CD14-positive monocyte (primary cell): ENCODE measurements around the gene TRAIP. TPM values are rescaled to one million over a fixed set of nuclear protein-coding genes. Genes with fewer than 3 reads are reported as not detected.

Experiments
- DNase-seq, 3 donors: peaks; one replicate each; pipeline ENCODE4 v3.0.0-alpha.2; 2011 to 2022
- H2AFZ ChIP-seq: 2 replicates; pipeline ENCODE4 v1.6.0; 2012; ENCODE audit warnings: mild to moderate bottlenecking, low read depth, low read length, inconsistent platforms; ENCODE audit not compliant: insufficient read depth, poor library complexity, severe bottlenecking
- H3K27ac ChIP-seq, 2 donors: 1 replicate in 1 of 2; 2 replicates in 1 of 2; pipeline ENCODE4 v1.5.1; 2012 to 2013; ENCODE audit warnings: low read length in 2 of 2, control low read depth in 1 of 2, inconsistent platforms in 1 of 2, low read depth in 1 of 2, mild to moderate bottlenecking in 1 of 2
- H3K27me3 ChIP-seq, 2 donors: one replicate each; pipeline versions ENCODE4 v1.6.0 to v1.6.1; 2011 to 2013; ENCODE audit warnings: low read length in 2 of 2; ENCODE audit not compliant: control insufficient read depth in 2 of 2, insufficient read depth in 2 of 2
- H3K36me3 ChIP-seq, 2 donors: replicated peaks in 1 of 2; 1 replicate in 1 of 2; 2 replicates in 1 of 2; pipeline versions ENCODE4 v1.5.1 to v1.6.1; 2012 to 2013; ENCODE audit warnings: low read length in 2 of 2, control low read depth in 1 of 2, inconsistent platforms in 1 of 2, mild to moderate bottlenecking in 1 of 2; ENCODE audit not compliant: insufficient read depth in 2 of 2, control insufficient read depth in 1 of 2
- H3K4me1 ChIP-seq, 2 donors: 1 replicate in 1 of 2; 2 replicates in 1 of 2; pipeline versions ENCODE4 v1.5.1 to v1.6.1; 2012 to 2013; ENCODE audit warnings: low read length in 2 of 2, control low read depth in 1 of 2, inconsistent platforms in 1 of 2, mild to moderate bottlenecking in 1 of 2, moderate library complexity in 1 of 2; ENCODE audit not compliant: insufficient read depth in 2 of 2, control insufficient read depth in 1 of 2
- H3K4me2 ChIP-seq: replicated peaks from 2 replicates; pipeline ENCODE3; 2012; ENCODE audit warnings: low read length, moderate library complexity, mild to moderate bottlenecking; ENCODE audit not compliant: poor library complexity, severe bottlenecking; ENCODE audit errors: extremely low read depth
- H3K4me3 ChIP-seq, 3 experiments: fragments of 200-600 bp in 1 of 3; sonication (generic) in 1 of 3; replicated peaks in 1 of 3; 1 replicate in 2 of 3; 2 replicates in 1 of 3; pipeline ENCODE4 v1.5.1; 2011 to 2013; ENCODE audit warnings: low read length in 3 of 3, mild to moderate bottlenecking in 3 of 3, control low read depth in 2 of 3, low read depth in 2 of 3, inconsistent platforms in 1 of 3, moderate library complexity in 1 of 3
- H3K79me2 ChIP-seq: 2 replicates; pipeline ENCODE4 v1.6.0; 2012; ENCODE audit warnings: mild to moderate bottlenecking, control low read depth, inconsistent platforms, low read length, moderate library complexity; ENCODE audit not compliant: insufficient read depth
- H3K9ac ChIP-seq: 2 replicates; pipeline ENCODE4 v1.6.0; 2017; ENCODE audit warnings: low read length, mild to moderate bottlenecking; ENCODE audit not compliant: insufficient read depth, poor library complexity, severe bottlenecking
- H3K9me3 ChIP-seq, 2 donors: replicated peaks in 1 of 2; 1 replicate in 1 of 2; 2 replicates in 1 of 2; pipeline versions ENCODE4 v1.5.1 to v1.6.1; 2012 to 2013; ENCODE audit warnings: low read length in 2 of 2, control low read depth in 1 of 2; ENCODE audit not compliant: control insufficient read depth in 1 of 2, insufficient read depth in 1 of 2
- H4K20me1 ChIP-seq: 2 replicates; pipeline ENCODE4 v1.6.0; 2012; ENCODE audit warnings: mild to moderate bottlenecking, low read length, control low read depth, moderate library complexity; ENCODE audit not compliant: insufficient read depth
- H3K27ac Mint-ChIP-seq, 7 donors: one replicate each; pipeline ENCODE4 v1.8.0; 2020; ENCODE audit warnings: mild to moderate bottlenecking in 7 of 7, mixed read lengths in 7 of 7, moderate library complexity in 6 of 7, inconsistent platforms in 2 of 7
- H3K27me3 Mint-ChIP-seq, 3 donors: one replicate each; pipeline ENCODE4 v1.8.0; 2021 to 2022; ENCODE audit warnings: low read depth in 3 of 3, mild to moderate bottlenecking in 3 of 3, mixed read lengths in 3 of 3, moderate library complexity in 3 of 3, inconsistent platforms in 1 of 3
- H3K36me3 Mint-ChIP-seq, 2 donors: one replicate each; pipeline ENCODE4 v1.8.0; 2020; ENCODE audit warnings: mixed read lengths in 2 of 2, inconsistent platforms in 1 of 2, mild to moderate bottlenecking in 1 of 2
- H3K4me1 Mint-ChIP-seq: one replicate; pipeline ENCODE4 v1.8.0; 2020; ENCODE audit warnings: mild to moderate bottlenecking, mixed read lengths
- H3K4me3 Mint-ChIP-seq, 2 donors: one replicate each; pipeline ENCODE4 v1.8.0; 2020; ENCODE audit warnings: mild to moderate bottlenecking in 2 of 2, mixed read lengths in 2 of 2, moderate library complexity in 1 of 2
- H3K9me3 Mint-ChIP-seq, 7 donors: one replicate each; pipeline ENCODE4 v1.8.0; 2020 to 2022; ENCODE audit warnings: mixed read lengths in 7 of 7, mild to moderate bottlenecking in 6 of 7, moderate library complexity in 6 of 7, inconsistent platforms in 2 of 7
- CTCF ChIP-seq: fragments of 200-600 bp; IDR thresholded peaks from one replicate; pipeline ENCODE4 v1.8.0; 2022; ENCODE audit warnings: antibody characterized with exemption, mild to moderate bottlenecking
- WGBS: methylation state at CpG from one replicate; pipeline ENCODE4 v1.1.5; 2013; ENCODE audit warnings: missing lambda C conversion rate; ENCODE audit not compliant: insufficient coverage; 5-methylcytosine and 5-hydroxymethylcytosine counted together
- intact Hi-C, 2 donors: fragments of 100-400 bp; cut with micrococcal nuclease; formaldehyde crosslinking; loops; one replicate each; pipeline versions ENCODE4 v1.15.0 to v1.15.1; 2023
- polyA plus RNA-seq, 3 donors: library from polyadenylated mRNA; depleted of rRNA in 1 of 3; unstranded in 2 of 3; stranded (reverse) in 1 of 3; fragments of 300-500 nt in 2 of 3; fragments of >200 nt in 1 of 3; fragmentation: Illumina TruSeq in 2 of 3; gene quantifications; 1 replicate in 2 of 3; 2 replicates in 1 of 3; pipeline ENCODE4 v1.2.3, GENCODE V29; 2012 to 2021

Gene TRAIP
- polyA plus RNA-seq, 3 donors = 0.68 to 1.1 (median 0.95) TPM

GRCh38 chr3:49876567-49876966 lies 20.2 kb upstream of the TRAIP start:
- Mint-ChIP-seq H3K36me3 (no peaks in the 10 kb centered on the region), H3K4me1 (peaks cover 14% of the 10 kb centered on the region), H3K27me3 (peaks cover 0 to 3% (median 0%) of the 10 kb centered on the region in 3 donors), H3K27ac (no peak overlapping the region), H3K9me3 (no peaks in the 10 kb centered on the region), H3K4me3 (no peak overlapping the region)
- Histone ChIP-seq H2AFZ (no peak overlapping the region), H3K36me3 (no peaks in the 10 kb centered on the region), H4K20me1 (no peaks in the 10 kb centered on the region), H3K4me2 (no peak overlapping the region), H3K79me2 (no peaks in the 10 kb centered on the region), H3K4me1 (peaks cover 4 to 6% of the 10 kb centered on the region in 2 donors), H3K9ac (no peak overlapping the region), H3K27ac (no peak overlapping the region), H3K27me3 (peaks cover 0 to under 1% of the 10 kb centered on the region in 2 donors), H3K4me3 (no peak overlapping the region), H3K9me3 (no peaks in the 10 kb centered on the region)
- intact Hi-C loops = no loop called here
- TF ChIP-seq CTCF = no peak
- DNase-seq = no peak
- 89% methylated on average over 5 of the region's 5 CpGs for WGBS

GRCh38 chr3:49873623-49874022 lies 17.3 kb upstream of the TRAIP start:
- no peaks in the 10 kb centered on the region for H3K79me2 ChIP-seq
- no peak overlapping the region for H3K9ac ChIP-seq
- no peak overlapping the region for H3K27ac Mint-ChIP-seq
- H3K4me1 ChIP-seq = peaks cover 9 to 16% of the 10 kb centered on the region in 2 donors
- peaks cover 0 to 1% (median 0%) of the 10 kb centered on the region in 7 donors for H3K9me3 Mint-ChIP-seq
- H3K4me1 Mint-ChIP-seq = peaks cover 19% of the 10 kb centered on the region
- H2AFZ ChIP-seq = no peak overlapping the region
- H3K27me3 Mint-ChIP-seq = peaks cover 16 to 29% (median 24%) of the 10 kb centered on the region in 3 donors
- intact Hi-C loops = no loop called here
- no peak overlapping the region for H3K4me3 Mint-ChIP-seq
- H3K36me3 ChIP-seq = no peaks in the 10 kb centered on the region
- peaks cover 9 to 26% of the 10 kb centered on the region in 2 donors for H3K27me3 ChIP-seq
- no peaks in the 10 kb centered on the region for H3K36me3 Mint-ChIP-seq
- H3K4me3 ChIP-seq = no peak overlapping the region
- no peaks in the 10 kb centered on the region for H4K20me1 ChIP-seq
- H3K27ac ChIP-seq = no peak overlapping the region
- no peak for DNase-seq
- no peak overlapping the region for H3K4me2 ChIP-seq
- no peaks in the 10 kb centered on the region for H3K9me3 ChIP-seq
- no peak for TF ChIP-seq CTCF
- 95% methylated on average over 8 of the region's 8 CpGs for WGBS
